Upper lobe of left lung (tissue), 4 donors: Measurements from ENCODE around the gene TAGLN2.

Experiments used
- CTCF ChIP-seq, 6 experiments: fragments of 450-650 bp in 4 of 6; fragments of 200-600 bp in 2 of 6; sonication (generic) in 2 of 6; IDR thresholded peaks; one replicate each; pipeline ENCODE4 v1.5.1; 2016 to 2019; ENCODE audit warnings: antibody characterized with exemption in 6 of 6
- POLR2A ChIP-seq, 4 donors: fragments of 450-650 bp; IDR thresholded peaks; one replicate each; pipeline ENCODE4 v1.5.1; 2016 to 2017; ENCODE audit warnings: antibody characterized with exemption in 4 of 4, mild to moderate bottlenecking in 2 of 4

- TF ChIP-seq CTCF (IDR thresholded peaks at IDR 0.05) (no peak), POLR2A (IDR thresholded peaks at IDR 0.05) (no peak)
These were observed 17.4 kb upstream of the TAGLN2 start for GRCh38 chr1:159942632-159943277.
